Bronchial epithelial cell (primary cell): ENCODE data around the gene ISLR2. TPM values are rescaled to one million over a fixed set of nuclear protein-coding genes. Genes with fewer than 3 reads are reported as not detected.
"Not testable (repeated sequence)": the region's sequence is repeated elsewhere in the genome, so short reads cannot be mapped to it uniquely, and the experiment has no call there.

Experiments
- DNase-seq: peaks from one replicate; pipeline ENCODE4 v3.0.0-alpha.2; 2010; ENCODE audit warnings: low read depth
- FAIRE-seq: peaks from 2 replicates; lab custom pipeline; 2011; peaks lifted over from hg19 to GRCh38; lab: Jason Lieb, UNC
- H3K27me3 ChIP-seq: 2 replicates; pipeline ENCODE4 v1.5.1; 2011; ENCODE audit warnings: low read length; ENCODE audit not compliant: control insufficient read depth, insufficient read depth
- H3K36me3 ChIP-seq: 2 replicates; pipeline ENCODE4 v1.5.1; 2011; ENCODE audit warnings: low read length; ENCODE audit not compliant: control insufficient read depth, insufficient read depth
- H3K4me3 ChIP-seq: 2 replicates; pipeline ENCODE4 v1.5.1; 2011; ENCODE audit warnings: mild to moderate bottlenecking, low read depth, low read length, control low read depth
- CTCF ChIP-seq: IDR thresholded peaks from 2 replicates; pipeline ENCODE4 v1.5.1; 2011; ENCODE audit warnings: mild to moderate bottlenecking, moderate library complexity, low read length, control low read depth, inconsistent platforms; ENCODE audit not compliant: insufficient read depth, severe bottlenecking
- total RNA-seq: library from RNA; depleted of rRNA; stranded (reverse); fragments of >200 nt; gene quantifications from 2 replicates; pipeline ENCODE4 v1.2.1, GENCODE V29; 2014

The ISLR2 gene
- total RNA-seq, 1 donor from 2014 or later, result not detected

GRCh38 chr15:74158855-74159650 is 28.7 kb downstream of the ISLR2 start:
- FAIRE-seq (no peak), DNase-seq (no peak)
- Histone ChIP-seq H3K4me3 (no peak overlapping the region), H3K36me3 (no peaks in the 10 kb centered on the region), H3K27me3 (peaks cover 6% of the 10 kb centered on the region)
- no peak for TF ChIP-seq CTCF

GRCh38 chr15:74159773-74160172 is 29.4 kb downstream of the ISLR2 start:
- FAIRE-seq (no peak), DNase-seq (no peak)
- TF ChIP-seq CTCF, result no peak
- no peak overlapping the region for H3K4me3 ChIP-seq
- no peaks in the 10 kb centered on the region for H3K36me3 ChIP-seq
- peaks cover 6% of the 10 kb centered on the region for H3K27me3 ChIP-seq

GRCh38 chr15:74160390-74160789 is 30.0 kb downstream of the ISLR2 start:
- not testable (repeated sequence) for FAIRE-seq, H3K27me3 ChIP-seq, DNase-seq, H3K4me3 ChIP-seq, H3K36me3 ChIP-seq

- FAIRE-seq, H3K4me3 ChIP-seq, H3K27me3 ChIP-seq, DNase-seq, H3K36me3 ChIP-seq: not testable (repeated sequence)
Measured at GRCh38 chr15:74162195-74162536, 31.8 kb downstream of the ISLR2 start.

GRCh38 chr15:74165461-74165860 is 35.1 kb downstream of the ISLR2 start:
- FAIRE-seq, result no peak

GRCh38 chr15:74167891-74168331 is 37.5 kb downstream of the ISLR2 start:
- FAIRE-seq, result no peak
- no peak for DNase-seq
- H3K4me3 ChIP-seq, result no peak overlapping the region
- H3K36me3 ChIP-seq, result no peaks in the 10 kb centered on the region
- no peak for TF ChIP-seq CTCF
- H3K27me3 ChIP-seq, result peaks cover 8% of the 10 kb centered on the region

More at GRCh38 chr15:74165461-74165860, 35.1 kb downstream of the ISLR2 start:
- H3K36me3 ChIP-seq, result no peaks in the 10 kb centered on the region
- no peak for TF ChIP-seq CTCF
- H3K27me3 ChIP-seq, result peaks cover 4% of the 10 kb centered on the region
- DNase-seq, result no peak
- H3K4me3 ChIP-seq, result no peak overlapping the region

GRCh38 chr15:74168711-74169126 is 38.3 kb downstream of the ISLR2 start:
- FAIRE-seq, result no peak
- peaks cover 5% of the 10 kb centered on the region for H3K27me3 ChIP-seq
- no peak for TF ChIP-seq CTCF
- no peak overlapping the region for H3K4me3 ChIP-seq
- no peaks in the 10 kb centered on the region for H3K36me3 ChIP-seq
- no peak for DNase-seq
